SU-DHL-6 (cell line): ENCODE data around the gene ATP13A2.
"Not testable (repeated sequence)": the region's sequence is repeated elsewhere in the genome, so short reads cannot be mapped to it uniquely, and the experiment has no call there.

Experiments used
- H2AFZ ChIP-seq: fragments of 200-600 bp; sonication (generic); 2 replicates; pipeline ENCODE4 v1.6.1; 2014; ENCODE audit warnings: low read depth, mild to moderate bottlenecking, moderate library complexity, mixed read lengths, antibody characterized with exemption, low read length; ENCODE audit not compliant: severe bottlenecking
- H3F3A ChIP-seq: fragments of 200-600 bp; shearing (Covaris generic); 2 replicates; pipeline ENCODE4 v1.6.0; 2016; ENCODE audit warnings: antibody characterized with exemption, mild to moderate bottlenecking; ENCODE audit not compliant: insufficient read depth
- H3K27ac ChIP-seq: fragments of 200-600 bp; sonication (generic); 2 replicates; pipeline ENCODE4 v1.5.1; 2016; ENCODE audit warnings: low read depth, mild to moderate bottlenecking, low read length, moderate library complexity, mixed read lengths
- H3K27me3 ChIP-seq: fragments of 200-600 bp; sonication (generic), shearing (Covaris generic); 2 replicates; pipeline ENCODE4 v1.6.0; 2014; ENCODE audit warnings: mild to moderate bottlenecking, low read length
- H3K36me3 ChIP-seq: fragments of 200-600 bp; sonication (generic); 2 replicates; pipeline ENCODE4 v1.6.1; 2014; ENCODE audit warnings: mild to moderate bottlenecking, low read length, mixed read lengths
- H3K4me2 ChIP-seq: fragments of 300-600, 200-600 bp; shearing (Covaris generic), sonication (generic); 2 replicates; pipeline ENCODE4 v1.6.0; 2014; ENCODE audit warnings: low read length, low read depth, mild to moderate bottlenecking; ENCODE audit not compliant: poor library complexity, severe bottlenecking
- H3K4me3 ChIP-seq: fragments of 200-600 bp; sonication (generic); 2 replicates; pipeline ENCODE4 v1.5.1; 2014; ENCODE audit warnings: antibody characterized with exemption, low read length, mild to moderate bottlenecking, mixed read lengths; ENCODE audit not compliant: insufficient read depth, poor library complexity, severe bottlenecking
- H3K79me2 ChIP-seq: fragments of 200-600 bp; sonication (generic); 2 replicates; pipeline ENCODE4 v1.6.1; 2014; ENCODE audit warnings: mild to moderate bottlenecking, low read length, moderate library complexity; ENCODE audit not compliant: insufficient read depth
- H3K9ac ChIP-seq: fragments of 200-600 bp; sonication (generic); 2 replicates; pipeline ENCODE4 v1.7.0; 2014; ENCODE audit warnings: mild to moderate bottlenecking, low read length
- H3K9me2 ChIP-seq: fragments of 200-600 bp; sonication (generic); replicated peaks from 2 replicates; pipeline ENCODE4 v1.6.1; 2014; ENCODE audit warnings: low read length; ENCODE audit not compliant: insufficient read depth
- H3K9me3 ChIP-seq: fragments of 200-600 bp; sonication (generic); 2 replicates; pipeline ENCODE4 v1.6.1; 2014; ENCODE audit warnings: low read length, mixed read lengths; ENCODE audit not compliant: insufficient read depth
- H4K20me1 ChIP-seq: fragments of 200-600 bp; sonication (generic); 2 replicates; pipeline ENCODE4 v1.6.1; 2014; ENCODE audit warnings: low read depth, mild to moderate bottlenecking, antibody characterized with exemption, low read length, moderate library complexity, mixed read lengths
- EZH2phosphoT487 ChIP-seq: fragments of 200-600 bp; sonication (generic), shearing (Covaris generic); conservative IDR thresholded peaks from 2 replicates; pipeline ENCODE4 v1.6.1; 2018; ENCODE audit warnings: mild to moderate bottlenecking, antibody characterized with exemption, low read length, moderate library complexity, mixed read lengths
- TF ChIP-seq, protein P1 (sequence below): fragments of 200-600 bp; sonication (generic); IDR thresholded peaks from one replicate; pipeline ENCODE4 v1.5.1; 2017; ENCODE audit warnings: antibody characterized with exemption, mild to moderate bottlenecking, low read length, moderate library complexity; ENCODE audit not compliant: insufficient read depth, poor library complexity, severe bottlenecking

The ATP13A2 gene

GRCh38 chr1:16938351-16939321, 73.1 kb downstream of the ATP13A2 start:
- Histone ChIP-seq H3K9me2 (no peaks in the 10 kb centered on the region), H3K9me3 (no peaks in the 10 kb centered on the region), H3K4me3 (no peak overlapping the region), H3K36me3 (no peaks in the 10 kb centered on the region), H3K9ac (no peak overlapping the region), H3K27me3 (no peaks in the 10 kb centered on the region), H2AFZ (no peak overlapping the region), H3K79me2 (no peaks in the 10 kb centered on the region), H3K4me2 (no peak overlapping the region), H3F3A (no peaks in the 10 kb centered on the region), H3K27ac (no peak overlapping the region), H4K20me1 (no peaks in the 10 kb centered on the region)
- TF ChIP-seq, protein P1, sequence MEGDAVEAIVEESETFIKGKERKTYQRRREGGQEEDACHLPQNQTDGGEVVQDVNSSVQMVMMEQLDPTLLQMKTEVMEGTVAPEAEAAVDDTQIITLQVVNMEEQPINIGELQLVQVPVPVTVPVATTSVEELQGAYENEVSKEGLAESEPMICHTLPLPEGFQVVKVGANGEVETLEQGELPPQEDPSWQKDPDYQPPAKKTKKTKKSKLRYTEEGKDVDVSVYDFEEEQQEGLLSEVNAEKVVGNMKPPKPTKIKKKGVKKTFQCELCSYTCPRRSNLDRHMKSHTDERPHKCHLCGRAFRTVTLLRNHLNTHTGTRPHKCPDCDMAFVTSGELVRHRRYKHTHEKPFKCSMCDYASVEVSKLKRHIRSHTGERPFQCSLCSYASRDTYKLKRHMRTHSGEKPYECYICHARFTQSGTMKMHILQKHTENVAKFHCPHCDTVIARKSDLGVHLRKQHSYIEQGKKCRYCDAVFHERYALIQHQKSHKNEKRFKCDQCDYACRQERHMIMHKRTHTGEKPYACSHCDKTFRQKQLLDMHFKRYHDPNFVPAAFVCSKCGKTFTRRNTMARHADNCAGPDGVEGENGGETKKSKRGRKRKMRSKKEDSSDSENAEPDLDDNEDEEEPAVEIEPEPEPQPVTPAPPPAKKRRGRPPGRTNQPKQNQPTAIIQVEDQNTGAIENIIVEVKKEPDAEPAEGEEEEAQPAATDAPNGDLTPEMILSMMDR, result no peak
- no peak for TF ChIP-seq EZH2phosphoT487

GRCh38 chr1:16936580-16936979, 75.1 kb downstream of the ATP13A2 start:
- not testable (repeated sequence) for H3K4me3 ChIP-seq, H3K27me3 ChIP-seq, H4K20me1 ChIP-seq, H3F3A ChIP-seq, H2AFZ ChIP-seq, H3K27ac ChIP-seq, H3K36me3 ChIP-seq, H3K9me3 ChIP-seq, H3K9me2 ChIP-seq, H3K79me2 ChIP-seq, H3K4me2 ChIP-seq, H3K9ac ChIP-seq
